Measurements from ENCODE around the gene MAML2. TPM values are rescaled to one million over a fixed set of nuclear protein-coding genes. Genes with fewer than 3 reads are reported as not detected.

The MAML2 gene
- total and polyA plus RNA-seq, 9 of the 15 experiments (the other 6 are each of a cell fraction or from before 2014, with no cell fraction given) = 0.79 to 6.8 (median 4.8) TPM

- Histone ChIP-seq H2AFZ (ENCODE audit: low read depth, low read length) (no peak overlapping the region), H3K9me1 (ENCODE audit: control insufficient read depth, insufficient read depth, low read length) (no peaks in the 10 kb centered on the region), H4K20me1 (replicated peaks; ENCODE audit: control insufficient read depth, insufficient read depth, low read length) (no peaks in the 10 kb centered on the region), H3K4me3 (no peak overlapping the region), H3K9ac (ENCODE audit: insufficient read depth in 1 of 2, low read depth in 2 of 2, low read length in 2 of 2) (no peak overlapping the region), H3K27ac (ENCODE audit: extremely low read depth, low read depth, low read length) (no peak overlapping the region), H3K27me3 (ENCODE audit: control insufficient read depth in 2 of 2, insufficient read depth in 2 of 2, low read length in 2 of 2) (no peaks in the 10 kb centered on the region), H3K9me3 (replicated peaks; ENCODE audit: control insufficient read depth, insufficient read depth, low read depth, low read length) (no peaks in the 10 kb centered on the region), H3K79me2 (ENCODE audit: control insufficient read depth, insufficient read depth, low read length) (no peaks in the 10 kb centered on the region), H3K36me3 (ENCODE audit: control insufficient read depth, insufficient read depth, low read length) (no peaks in the 10 kb centered on the region), H3K4me1 (replicated peaks in 1 of 2; ENCODE audit: control insufficient read depth in 2 of 2, insufficient read depth in 2 of 2, low read length in 2 of 2) (no peaks in the 10 kb centered on the region), H3K4me2 (ENCODE audit: insufficient read depth, low read length) (no peak overlapping the region)
- ATAC-seq (no peak), FAIRE-seq (no peak), DNase-seq (ENCODE audit: extremely low read depth in 1 of 4, low spot score in 3 of 4) (no peak)
- POLR2A ChIA-PET = no interaction called here
- intact Hi-C loops (cut with micrococcal nuclease) (no loop called here), in situ Hi-C loops (cut with MboI) (no loop called here)
- CTCF ChIA-PET (ENCODE audit: low intra/inter-chr PET ratio) = no interaction called here
- 90% methylated on average over 3 of the region's 3 CpGs for WGBS (ENCODE audit: insufficient coverage, low coverage, missing lambda C conversion rate)
- BruUV-seq (replicated peaks) = no TSS peak
- TF ChIP-seq NFYB (IDR thresholded peaks at IDR 0.05; ENCODE audit: extremely low read depth, insufficient read length) = no peak
- TF ChIP-seq OTX1 (CRISPR knock-in tag; IDR thresholded peaks at IDR 0.05) = no peak
- TF ChIP-seq ETS2 (tag; IDR thresholded peaks at IDR 0.05; ENCODE audit: borderline replicate concordance, poor library complexity, severe bottlenecking) = no peak
- no peak for TF ChIP-seq SRF (CRISPR knock-in tag; IDR thresholded peaks at IDR 0.05)
- TF ChIP-seq ZNF512 (tag; IDR thresholded peaks at IDR 0.05) = no peak
- TF ChIP-seq ZNF584 (CRISPR knock-in tag; IDR thresholded peaks at IDR 0.05; ENCODE audit: low read depth) = no peak
- no peak for TF ChIP-seq YY1 (IDR thresholded peaks at IDR 0.05; ENCODE audit: borderline replicate concordance in 1 of 3, control insufficient read depth in 1 of 3, extremely low read depth in 1 of 3, insufficient read depth in 3 of 3, insufficient read length in 1 of 3, insufficient replicate concordance in 2 of 3, low read depth in 1 of 3, low read length in 2 of 3)
- no peak for TF ChIP-seq CBX2 (IDR thresholded peaks at IDR 0.05; ENCODE audit: insufficient read depth, low read length, poor library complexity, severe bottlenecking)
- no peak for TF ChIP-seq SMARCB1 (IDR thresholded peaks at IDR 0.05; ENCODE audit: insufficient read length, low read depth)
- TF ChIP-seq ZNF695 (CRISPR knock-in tag; IDR thresholded peaks at IDR 0.05) = no peak
- no peak for TF ChIP-seq LARP7 (IDR thresholded peaks at IDR 0.05)
- TF ChIP-seq BRD9 (IDR thresholded peaks at IDR 0.05; ENCODE audit: low read depth, partially characterized antibody) = no peak
Measured at GRCh38 chr11:96139691-96140090, 203.3 kb downstream of the MAML2 start.

All from K562 (cell line).